MM.1S (cell line): ENCODE measurements around the gene GPSM1.

Experiments used
- EZH2 ChIP-seq: fragments of 300-600 bp; sonication (generic); optimal IDR thresholded peaks from 2 replicates; pipeline ENCODE3; 2017; ENCODE audit warnings: low read depth, mild to moderate bottlenecking, antibody characterized with exemption, low read length, mixed read lengths
- EZH2phosphoT487 ChIP-seq: fragments of 300-600 bp; sonication (generic); IDR thresholded peaks from 2 replicates; pipeline ENCODE4 v1.6.1; 2018; ENCODE audit warnings: antibody characterized with exemption, low read length
- TF ChIP-seq, protein P1 (sequence below): fragments of 300-600 bp; sonication (generic); IDR thresholded peaks from 2 replicates; pipeline ENCODE4 v1.5.1; 2016; ENCODE audit warnings: antibody characterized with exemption, low read length, mixed read lengths

DNA sequence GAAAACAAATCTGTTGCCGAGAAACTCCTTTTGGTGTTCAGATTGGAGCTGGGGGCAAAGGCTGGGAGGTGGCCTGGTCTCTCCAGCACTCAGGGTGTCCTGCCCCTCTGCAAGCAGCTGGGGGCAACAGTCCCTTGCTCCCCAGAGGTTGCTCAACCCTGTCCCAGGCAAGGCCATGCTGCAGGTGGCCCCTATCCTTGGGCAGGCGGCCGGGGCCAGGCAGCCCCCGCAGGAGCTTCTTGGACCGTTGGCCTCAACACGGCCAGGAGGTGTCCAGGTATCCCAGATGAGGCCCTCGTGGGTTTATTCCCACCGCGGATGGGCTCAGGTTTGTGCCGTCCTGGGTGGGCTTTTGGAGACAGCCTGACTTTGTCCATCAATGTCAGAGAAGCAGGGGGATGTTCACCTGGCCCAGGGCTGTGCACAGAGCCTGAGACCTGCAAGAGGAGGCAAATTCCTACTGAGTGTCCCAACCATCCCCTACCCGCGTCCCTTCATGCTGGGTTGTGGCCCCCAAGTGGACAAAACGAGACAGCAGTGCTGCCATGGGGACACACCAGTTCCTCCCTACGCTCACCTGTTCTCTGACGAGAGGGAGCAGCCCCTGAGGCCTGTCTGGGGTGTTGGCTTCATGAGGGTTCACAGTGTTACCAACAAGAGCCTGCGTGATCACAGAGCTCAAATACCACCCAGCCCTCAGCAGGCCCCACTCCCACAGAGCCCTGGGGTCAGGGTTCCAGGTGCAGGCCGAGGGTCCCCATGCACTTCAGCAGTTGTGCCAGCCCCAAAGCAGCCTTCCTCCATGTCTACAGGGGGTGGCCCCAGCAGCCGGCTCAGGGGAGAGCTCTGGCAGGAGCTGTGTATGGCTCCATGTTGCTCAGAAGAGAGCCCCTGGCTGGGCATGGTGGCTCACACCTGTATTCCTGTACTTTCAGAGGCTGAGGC is 14.0 kb upstream of the GPSM1 start:
- TF ChIP-seq, protein P1, sequence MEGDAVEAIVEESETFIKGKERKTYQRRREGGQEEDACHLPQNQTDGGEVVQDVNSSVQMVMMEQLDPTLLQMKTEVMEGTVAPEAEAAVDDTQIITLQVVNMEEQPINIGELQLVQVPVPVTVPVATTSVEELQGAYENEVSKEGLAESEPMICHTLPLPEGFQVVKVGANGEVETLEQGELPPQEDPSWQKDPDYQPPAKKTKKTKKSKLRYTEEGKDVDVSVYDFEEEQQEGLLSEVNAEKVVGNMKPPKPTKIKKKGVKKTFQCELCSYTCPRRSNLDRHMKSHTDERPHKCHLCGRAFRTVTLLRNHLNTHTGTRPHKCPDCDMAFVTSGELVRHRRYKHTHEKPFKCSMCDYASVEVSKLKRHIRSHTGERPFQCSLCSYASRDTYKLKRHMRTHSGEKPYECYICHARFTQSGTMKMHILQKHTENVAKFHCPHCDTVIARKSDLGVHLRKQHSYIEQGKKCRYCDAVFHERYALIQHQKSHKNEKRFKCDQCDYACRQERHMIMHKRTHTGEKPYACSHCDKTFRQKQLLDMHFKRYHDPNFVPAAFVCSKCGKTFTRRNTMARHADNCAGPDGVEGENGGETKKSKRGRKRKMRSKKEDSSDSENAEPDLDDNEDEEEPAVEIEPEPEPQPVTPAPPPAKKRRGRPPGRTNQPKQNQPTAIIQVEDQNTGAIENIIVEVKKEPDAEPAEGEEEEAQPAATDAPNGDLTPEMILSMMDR, result no peak; the same call in 1 of the 2 replicates
- no peak for TF ChIP-seq EZH2
- TF ChIP-seq EZH2phosphoT487, result no peak
